Left cardiac atrium (tissue), 4 donors: Measurements from ENCODE around the gene MAB21L4. TPM values are rescaled to one million over a fixed set of nuclear protein-coding genes. Genes with fewer than 3 reads are reported as not detected.

ENCODE experiments used
- ATAC-seq, 2 donors: fragments of 200-7000 bp; cut with Tn5 transposase; one replicate each; pipeline ENCODE4 v1.9.1; 2020; ENCODE audit warnings: mild to moderate bottlenecking in 2 of 2, moderate library complexity in 2 of 2
- DNase-seq: peaks from one replicate; pipeline ENCODE4 v3.0.0-alpha.2; 2020
- intact Hi-C, 2 donors: fragments of 100-400 bp; cut with DNase I; formaldehyde crosslinking; loops; one replicate each; pipeline versions ENCODE4 v1.14.1 to v1.15.1; 2022 to 2023
- total RNA-seq, 2 donors: library from RNA; stranded (reverse); fragmentation: NEBNext Ultra II Directional; extraction: Animal tissue kit (Norgen Biotek cat#: 25700); gene quantifications; one replicate each; pipeline ENCODE4 v1.2.1, GENCODE V29; 2021
- donor health status: DM: no; HTN: yes; CAD: no.
- donor health status: DM: no; HTN: yes; CAD: no; lungs with severe emphysema.
- donor health status: DM: yes; HTN: yes; CAD: no.
- donor health status: Dilated cardiomyopathy.

The MAB21L4 gene
- total RNA-seq, 2 donors from 2014 or later = not detected

DNA sequence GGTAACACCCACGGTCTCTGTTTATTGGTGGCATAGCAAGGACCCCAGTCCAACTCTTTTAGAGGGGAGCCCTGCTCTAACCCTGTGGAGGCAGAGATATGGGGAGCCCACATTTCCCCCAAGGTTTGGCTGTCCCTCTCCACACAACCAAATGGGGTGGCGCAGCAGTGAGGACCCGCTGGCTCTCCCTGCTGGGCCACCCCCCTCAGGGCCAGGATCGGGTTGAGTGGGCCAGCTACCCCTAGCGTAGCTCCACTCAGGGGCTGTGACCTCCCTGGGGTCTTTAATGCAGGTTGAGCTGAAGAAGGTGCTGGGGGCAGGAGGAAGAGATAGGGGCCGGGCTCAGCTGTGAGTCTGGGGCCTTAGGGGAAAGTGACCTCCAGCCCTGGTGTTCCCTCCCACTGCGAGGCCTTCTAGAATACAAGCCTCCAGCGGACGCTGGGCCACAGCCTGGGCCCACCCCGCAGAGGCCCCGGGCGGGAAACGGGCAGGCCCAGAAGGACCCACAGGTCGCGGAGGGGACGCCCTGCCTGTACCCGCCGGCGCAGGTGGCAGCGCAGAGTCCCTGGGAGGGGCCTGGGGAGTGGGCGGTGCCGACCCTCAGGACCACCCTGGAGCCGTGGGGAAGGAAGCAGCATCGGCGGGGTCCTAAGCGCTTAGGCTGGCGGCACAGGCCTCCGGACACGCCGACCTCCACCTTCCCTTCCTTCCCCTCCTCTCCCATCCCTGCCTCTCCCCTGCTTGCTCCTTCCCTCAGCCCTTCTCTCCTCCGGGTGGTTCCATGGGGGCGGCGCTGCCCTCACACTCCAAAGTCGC is 19.8 kb upstream of the MAB21L4 start:
- ATAC-seq (no peak), DNase-seq (peak; percentile 31)
- intact Hi-C loops = loop anchor here in 1 of 2 donors (10.0 kb wide), 1 partner anchor 79 kb away; the partner anchor contains the start of gene SNED1

DNA sequence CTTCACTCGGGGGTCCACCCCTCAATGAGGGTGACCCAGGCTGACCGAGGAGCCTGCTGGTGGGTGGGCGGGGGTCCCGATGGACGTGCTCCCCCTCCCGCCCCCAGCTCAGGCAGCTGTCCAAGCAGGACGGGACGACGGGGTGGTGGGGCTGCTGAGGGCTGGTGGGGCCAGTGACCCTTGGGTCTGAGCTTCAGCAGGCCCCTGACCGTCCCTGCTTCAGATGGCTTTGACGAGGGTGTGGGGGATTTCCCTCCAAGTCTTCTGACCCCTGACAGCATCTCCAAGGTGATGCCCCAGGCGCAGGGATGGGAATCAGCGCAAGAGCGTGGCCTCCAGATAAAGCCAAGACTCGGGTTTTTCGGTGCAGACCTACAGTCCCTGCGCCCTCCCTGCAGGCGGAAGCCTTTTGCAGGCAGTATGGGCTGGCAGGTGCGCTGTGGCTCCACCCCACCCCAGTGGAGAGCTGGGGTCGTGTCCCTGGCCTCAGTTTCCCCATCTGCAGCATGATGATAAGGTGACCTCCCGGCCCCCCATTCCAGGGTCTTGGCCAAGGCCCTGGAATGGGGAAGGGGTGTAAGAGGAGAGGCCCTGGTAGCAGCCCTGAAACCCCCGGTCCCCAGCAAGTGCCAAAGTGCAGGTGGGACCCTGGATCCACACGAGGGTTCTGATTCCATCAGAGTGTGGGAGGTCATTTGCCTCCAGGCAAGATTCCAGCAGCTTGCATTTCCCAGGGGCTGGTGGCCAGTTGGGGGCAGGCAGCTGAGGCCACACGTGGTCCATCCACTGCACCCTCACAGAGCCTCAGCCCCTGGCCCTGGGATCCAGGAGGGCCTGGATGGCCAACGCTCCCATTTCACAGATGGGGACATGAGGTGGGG is 18.9 kb upstream of the MAB21L4 start:
- ATAC-seq = no peak
- intact Hi-C loops = loop anchor here (5.0 to 10.0 kb wide), 2 partner anchors 77 to 80 kb away; partner anchors contain the start of gene SNED1 (in 1 of the 2)
- DNase-seq = peak; percentile 20

DNA sequence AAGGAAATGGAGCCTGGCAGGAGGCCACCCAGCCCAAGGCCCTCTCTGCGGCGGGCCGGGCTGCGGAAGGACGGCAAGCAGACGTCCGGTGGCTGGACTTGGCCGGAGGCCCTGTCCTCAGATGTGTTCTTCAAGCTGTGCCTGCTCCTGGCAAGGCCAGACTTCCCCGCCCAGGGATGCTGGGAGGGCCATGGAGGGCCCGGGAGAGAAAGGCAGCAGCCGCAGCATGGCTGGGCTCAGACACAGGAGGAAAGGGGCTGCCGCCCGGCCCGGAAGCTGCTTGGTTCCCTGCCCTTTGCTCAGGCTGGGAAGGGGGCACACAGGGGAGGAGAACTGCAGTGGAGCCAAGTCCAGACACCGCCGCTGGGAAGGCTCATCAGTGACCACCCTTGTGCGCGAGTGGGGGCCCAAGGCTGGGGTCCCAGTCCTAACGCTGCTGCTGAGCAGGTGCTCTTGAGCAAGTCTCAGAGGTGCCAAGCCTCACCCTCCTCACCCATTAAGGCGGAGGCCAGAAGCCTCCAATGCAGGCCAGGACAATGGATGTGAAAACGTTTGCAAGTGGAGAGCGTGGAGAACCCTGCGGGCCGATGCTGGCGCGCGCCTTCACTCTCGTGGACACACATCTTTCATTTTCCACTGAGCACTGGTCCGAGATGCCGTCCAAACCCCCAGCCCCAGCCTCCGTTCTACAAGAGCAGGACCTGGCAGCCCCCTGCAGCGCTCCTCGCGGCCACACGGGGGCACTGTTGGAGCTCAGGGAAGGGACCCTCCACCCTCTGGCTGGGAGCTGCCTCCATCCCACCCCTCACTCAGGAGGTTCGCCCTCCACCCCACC is 18.1 kb upstream of the MAB21L4 start:
- ATAC-seq (peak; percentile 68 to 74), DNase-seq (peak; percentile 91)
- intact Hi-C loops = loop anchor here (5.0 to 10.0 kb wide), 2 partner anchors 78 to 81 kb away; partner anchors contain the start of gene SNED1 (in 1 of the 2)

DNA sequence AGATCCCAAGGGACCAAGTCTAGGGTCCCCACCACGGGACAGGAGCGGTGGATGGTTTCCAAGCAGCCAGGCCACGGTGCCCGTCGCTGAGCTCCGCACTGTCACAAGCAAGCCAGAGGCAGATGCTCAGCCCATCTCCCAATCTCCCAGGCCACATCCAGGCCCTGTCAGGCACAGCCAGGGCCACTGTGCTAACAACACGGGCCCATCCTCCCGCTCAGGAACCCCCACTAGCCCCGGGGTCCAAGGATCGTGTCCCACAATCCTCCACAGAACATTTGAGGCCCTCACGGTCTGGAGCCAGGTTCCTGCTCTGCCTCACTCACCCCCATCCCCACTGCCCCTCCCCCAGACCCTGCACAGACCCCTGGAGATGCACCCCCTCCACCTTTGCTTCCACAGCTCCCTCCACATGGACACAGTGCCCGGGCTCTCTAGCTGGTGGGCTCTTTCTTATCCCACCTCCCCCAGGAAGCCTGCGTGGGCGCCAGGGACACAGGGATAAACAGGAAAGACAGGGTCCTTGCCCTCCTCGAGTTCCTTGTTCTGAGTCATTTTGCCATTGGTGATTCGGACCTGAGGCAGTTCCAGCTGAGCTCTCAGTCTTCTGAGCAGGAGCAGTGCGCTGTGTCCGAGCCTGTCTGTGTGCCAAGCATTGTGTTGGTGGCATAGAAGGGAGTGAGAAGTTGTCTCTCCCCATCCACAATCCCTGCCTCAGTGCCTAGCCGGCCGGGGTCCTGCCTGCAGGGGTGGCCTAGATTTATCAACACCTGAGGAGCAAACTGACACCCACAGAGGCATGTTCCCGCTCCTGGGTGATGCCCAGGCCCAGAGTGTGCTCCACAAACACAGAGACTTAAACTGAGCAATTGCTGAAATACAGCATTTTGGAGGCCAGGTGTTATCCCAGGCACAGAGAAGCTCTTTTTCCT is 17.2 kb upstream of the MAB21L4 start:
- no peak for DNase-seq
- intact Hi-C loops = loop anchor here (5.0 to 10.0 kb wide), 2 partner anchors 79 to 82 kb away; partner anchors contain the start of gene SNED1 (in 1 of the 2)
- ATAC-seq = no peak

DNA sequence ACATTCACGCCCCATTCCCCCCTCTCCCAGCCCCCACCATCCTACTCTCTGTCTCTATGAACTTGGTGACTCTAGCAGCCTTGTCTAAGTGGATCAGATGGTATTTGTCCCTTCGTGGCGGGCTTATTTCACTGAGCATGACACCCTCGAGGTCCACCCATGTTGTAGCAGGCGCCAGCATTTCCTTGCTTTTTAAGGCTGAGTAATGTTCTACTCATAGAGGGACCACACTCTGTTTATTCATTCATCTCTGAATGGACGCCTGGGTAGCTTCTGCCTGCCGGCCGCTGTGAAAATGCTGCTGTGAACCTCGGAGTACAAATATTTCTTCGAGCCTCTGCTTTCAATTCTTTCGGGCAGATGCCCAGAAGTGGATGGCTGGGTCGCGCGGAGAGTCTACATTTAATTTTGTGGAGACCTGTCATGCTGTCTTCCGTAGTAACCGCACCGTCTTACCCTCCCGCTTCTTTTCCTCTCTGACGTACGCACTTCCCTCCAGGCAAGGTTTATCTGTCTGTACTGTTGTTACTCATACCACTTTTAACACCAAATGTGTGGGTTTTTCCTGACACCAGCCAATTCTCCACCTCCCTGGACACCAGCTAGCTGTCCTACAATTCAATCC is 15.8 kb upstream of the MAB21L4 start:
- peak in 1 of 2 donors; percentile 8 for ATAC-seq
- no peak for DNase-seq
- intact Hi-C loops = loop anchor here (5.0 to 10.0 kb wide), 2 partner anchors 81 to 83 kb away; partner anchors contain the start of gene SNED1 (in 1 of the 2)

DNA sequence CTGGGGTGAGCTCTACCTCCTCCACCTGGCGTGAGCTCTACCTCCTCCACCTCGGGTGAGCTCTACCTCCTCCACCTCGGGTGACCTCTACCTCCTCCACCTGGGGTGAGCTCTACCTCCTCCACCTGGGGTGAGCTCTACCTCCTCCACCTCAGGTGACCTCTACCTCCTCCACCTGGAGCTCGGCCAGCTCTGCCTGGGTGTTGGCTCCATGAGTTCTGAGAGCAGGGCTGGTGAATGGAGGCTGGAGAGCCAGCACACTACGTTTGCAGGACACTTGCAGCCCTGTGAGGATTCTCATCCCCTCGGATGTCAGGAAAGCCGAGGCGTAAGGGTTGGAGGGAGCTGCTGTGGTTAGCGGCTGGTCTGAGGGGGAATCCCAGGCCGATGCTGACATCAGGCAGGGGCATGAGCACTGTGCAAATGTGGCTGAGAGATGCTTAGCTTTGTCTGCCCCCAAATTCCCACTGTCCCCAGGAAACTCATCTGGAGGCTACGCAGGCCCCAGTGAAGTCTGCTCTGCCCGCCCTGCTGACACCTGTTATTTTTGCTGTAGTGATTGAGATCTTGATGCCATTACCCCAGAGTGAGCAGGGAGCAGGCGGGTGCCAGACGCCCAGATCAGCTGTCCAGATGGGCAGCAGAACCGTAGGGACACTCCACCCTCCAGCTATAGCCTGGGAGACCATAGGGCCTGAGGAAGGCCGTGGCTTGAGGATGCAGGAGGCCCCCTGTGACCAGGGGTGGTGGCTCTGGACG is 13.4 kb upstream of the MAB21L4 start:
- DNase-seq (no peak), ATAC-seq (no peak)
- intact Hi-C loops = no loop called here

DNA sequence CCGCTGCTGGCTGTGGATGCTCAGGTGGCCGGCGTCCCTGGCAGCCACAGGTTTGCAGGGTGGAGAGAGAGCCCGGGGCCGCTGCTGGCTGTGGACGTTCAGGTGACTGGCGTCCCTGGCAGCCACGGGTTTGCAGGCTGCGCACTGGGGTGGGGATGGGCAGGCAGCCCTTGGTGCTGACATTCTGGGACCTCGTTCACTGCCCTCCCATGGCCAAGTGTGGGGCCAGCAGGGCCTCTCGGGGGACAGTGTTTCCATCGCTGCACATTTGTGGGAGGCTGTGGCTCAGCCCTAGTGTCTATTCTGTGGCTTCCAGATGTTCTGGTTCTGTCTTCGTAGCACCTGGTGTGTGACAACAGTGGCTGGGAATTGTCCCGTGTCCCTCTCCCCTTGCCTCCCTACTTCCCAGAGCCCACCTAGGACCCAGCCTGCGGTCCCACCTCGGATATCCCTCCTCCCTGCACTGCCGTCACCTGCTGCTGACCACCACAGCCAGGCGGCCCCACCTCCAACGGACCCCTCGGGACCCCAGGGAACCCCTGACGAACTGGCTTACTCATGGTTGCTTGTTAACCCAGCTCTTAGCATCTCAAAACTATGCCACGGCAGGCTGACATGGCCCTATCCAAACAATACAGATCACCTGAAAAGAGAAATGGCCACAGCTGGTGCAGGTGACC is 11.1 kb upstream of the MAB21L4 start:
- intact Hi-C loops = no loop called here
- no peak for DNase-seq
- ATAC-seq = no peak

DNA sequence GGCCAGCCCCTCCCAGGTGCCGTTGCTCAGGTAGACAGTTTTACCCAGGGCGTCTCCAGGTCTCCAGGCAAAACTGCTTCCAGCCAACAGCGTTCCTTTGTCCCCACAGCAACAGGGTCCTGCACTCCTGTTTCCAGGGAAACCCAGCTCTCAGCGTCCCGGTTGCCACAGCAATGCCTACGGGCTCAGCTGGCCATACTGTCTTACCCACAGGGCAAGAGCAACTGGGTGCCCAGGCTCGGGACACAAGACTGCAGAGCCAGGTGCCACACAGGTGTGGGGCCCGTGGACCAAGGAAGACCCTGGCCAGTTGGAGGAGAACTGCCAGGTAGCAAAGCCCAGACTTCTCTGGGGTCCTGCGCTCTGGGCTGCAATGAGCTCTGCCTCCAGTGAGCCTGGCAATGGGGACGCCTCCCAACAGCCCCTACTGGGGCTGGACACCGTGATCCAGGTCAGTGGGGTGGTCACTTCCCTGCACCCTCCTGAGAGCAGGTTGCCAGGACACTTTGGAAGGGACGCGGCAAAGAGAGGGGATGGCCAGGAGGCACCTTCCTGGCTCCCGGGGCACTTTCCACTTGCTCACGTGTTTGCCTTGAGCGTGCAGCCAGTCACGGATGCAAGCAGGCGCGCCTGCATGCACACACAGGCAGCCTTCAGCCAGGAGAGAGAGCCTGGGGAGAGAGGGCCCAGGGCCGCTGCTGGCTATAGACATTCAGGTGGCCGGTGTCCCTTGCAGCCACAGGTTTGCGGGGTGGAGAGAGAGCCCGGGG is 10.4 kb upstream of the MAB21L4 start, which contains the start of gene CROCC2:
Gene CROCC2 (plus strand): TSS at position 196 of the 770 bp plus-strand sequence. CDS start 178 bp downstream, at position 374.
- intact Hi-C loops = no loop called here
- DNase-seq (peak; percentile 11), ATAC-seq (no peak)

DNA sequence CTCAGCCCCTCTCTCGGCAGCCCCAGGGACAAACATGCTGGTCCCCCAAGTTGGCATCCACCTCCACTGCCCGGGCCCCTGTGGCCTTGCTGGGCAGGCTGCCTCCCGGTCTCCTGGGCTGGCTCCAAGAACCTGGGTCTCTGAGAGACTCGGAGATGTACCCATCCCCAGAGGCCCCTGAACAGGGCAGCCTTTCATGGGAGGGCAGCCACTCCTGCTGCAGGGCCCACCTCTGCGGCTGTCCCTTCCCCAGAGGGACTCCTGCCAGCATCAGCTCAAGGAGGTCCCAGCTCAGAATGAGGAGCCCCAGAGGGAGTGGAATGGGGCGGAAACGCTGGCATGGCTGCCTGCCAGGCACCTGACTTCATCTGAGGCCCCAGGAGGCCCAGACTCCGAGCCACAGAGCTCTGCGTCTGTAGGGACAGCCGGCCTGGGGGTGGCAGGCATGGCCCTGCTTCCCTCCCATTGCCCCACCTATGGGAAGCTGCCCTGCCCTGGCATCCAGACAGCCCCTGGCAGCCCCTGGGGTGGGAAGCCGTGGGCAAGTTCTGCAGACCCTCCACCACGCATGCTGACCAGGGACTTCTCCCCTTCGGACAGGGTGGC is 9.3 kb upstream of the MAB21L4 start:
- ATAC-seq (no peak), DNase-seq (peak; percentile 13)
- intact Hi-C loops = no loop called here

DNA sequence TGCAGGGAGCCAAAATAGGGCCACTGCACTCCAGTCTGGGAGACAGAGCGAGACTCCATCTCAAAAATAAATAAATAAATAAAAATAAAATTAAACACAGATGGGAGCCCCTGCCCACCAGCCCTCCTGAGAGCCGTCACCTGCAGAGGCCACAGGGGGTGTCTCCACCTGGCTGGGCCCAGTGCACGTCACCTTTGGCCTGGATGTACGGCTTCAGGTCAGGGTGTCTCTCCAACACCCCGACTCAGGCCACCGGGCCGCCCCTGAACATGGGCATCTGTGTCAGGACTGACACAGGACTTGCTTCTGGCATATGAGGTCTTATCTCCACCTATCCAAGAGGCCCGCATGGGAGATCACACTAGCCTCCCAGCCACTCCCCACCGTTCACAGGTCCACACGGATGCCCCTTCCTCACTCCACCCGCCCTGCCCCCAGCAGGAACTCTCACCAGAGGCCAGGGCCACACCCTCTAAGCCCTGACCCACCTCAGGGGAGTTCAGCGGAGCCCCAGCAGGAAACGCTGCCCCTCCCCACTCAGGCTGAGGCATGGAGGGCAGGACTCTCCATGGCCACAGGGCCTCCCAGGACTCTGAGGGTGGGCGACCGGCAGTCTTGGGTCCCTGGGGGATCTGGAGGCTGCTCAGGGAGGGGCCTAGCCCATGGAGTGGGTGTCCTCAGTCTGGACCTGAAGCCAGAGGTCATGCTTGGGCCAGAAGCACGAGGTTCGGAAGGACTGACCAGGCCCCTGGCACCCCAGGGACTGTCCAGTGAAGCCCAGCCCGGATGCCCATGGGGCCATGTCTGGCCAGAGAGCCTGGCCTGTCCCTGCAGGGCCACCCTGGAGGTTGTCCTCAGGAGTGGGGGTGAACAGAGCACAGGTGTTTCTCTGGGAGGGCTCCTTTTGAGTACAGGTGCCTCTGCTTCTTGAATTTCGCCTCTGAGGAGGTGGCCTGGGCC is 8.5 kb upstream of the MAB21L4 start:
- intact Hi-C loops = no loop called here
- DNase-seq (peak; percentile 17), ATAC-seq (no peak)

DNA sequence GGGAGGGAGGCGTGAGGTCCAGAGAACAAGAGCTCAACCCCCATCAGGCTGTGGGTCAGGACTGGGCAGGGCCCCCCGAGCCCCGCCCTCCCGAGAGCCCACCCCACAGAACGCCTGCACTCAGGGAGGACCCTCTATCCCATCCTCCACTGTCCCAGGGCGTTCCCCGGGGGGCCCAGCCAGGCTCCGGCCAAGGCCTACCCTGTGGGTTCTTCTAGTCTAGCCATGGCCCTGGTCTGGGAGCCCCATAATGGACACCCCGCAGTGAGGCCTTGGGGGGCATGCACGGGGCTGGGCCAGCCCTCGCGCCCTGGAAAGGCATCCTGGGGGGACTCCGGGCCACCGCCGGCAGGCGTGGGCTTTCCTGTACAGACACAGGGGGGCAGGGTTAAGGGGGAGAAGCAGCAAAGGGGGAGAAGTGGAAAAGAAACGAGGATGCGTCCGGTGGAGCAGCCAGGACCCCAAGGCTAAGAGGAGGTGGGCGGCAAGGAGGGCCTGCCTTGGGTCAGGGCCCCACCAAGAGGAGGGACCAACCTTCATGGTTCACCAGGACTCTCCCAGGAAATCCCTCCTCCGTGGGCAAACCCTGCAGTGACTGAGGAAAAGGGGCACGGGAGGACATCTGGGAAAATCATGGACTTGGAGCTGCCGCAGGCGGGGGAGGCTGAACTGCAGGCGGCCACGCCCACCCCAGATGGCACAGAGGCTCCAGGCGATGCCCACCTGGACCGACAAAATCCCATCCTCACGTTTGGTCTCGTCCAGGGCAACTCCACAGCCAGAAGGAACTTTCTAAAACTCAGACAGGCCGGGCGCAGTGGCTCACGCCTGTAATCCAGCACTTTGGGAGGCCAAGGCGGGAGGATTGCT is 7.5 kb upstream of the MAB21L4 start:
- intact Hi-C loops = no loop called here
- ATAC-seq (no peak), DNase-seq (peak; percentile 9)

DNA sequence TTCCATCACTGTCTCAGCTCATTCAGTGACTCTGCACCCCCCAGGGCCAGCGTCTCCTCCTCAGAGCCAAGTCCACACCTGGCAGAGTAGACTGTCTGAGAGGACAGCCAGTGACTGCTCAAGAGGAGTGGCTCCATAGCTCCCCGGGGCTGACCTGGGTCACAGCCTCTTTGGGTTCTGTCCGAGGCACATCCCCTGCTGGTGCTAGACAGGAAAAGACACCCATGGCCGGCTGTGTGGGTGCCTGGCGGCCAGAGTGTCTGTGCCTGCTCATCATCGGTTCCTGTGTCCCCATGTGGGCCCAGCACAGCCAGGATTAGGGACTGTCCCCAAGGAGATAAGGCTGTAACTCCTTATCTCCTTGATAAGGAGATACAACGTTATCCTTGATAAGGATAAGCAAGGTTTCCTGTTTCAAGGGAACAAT is 6.7 kb upstream of the MAB21L4 start:
- intact Hi-C loops = no loop called here
- DNase-seq = peak; percentile 6

More for the DNA sequence above, 6.7 kb upstream of the MAB21L4 start:
- no peak for ATAC-seq
